NCI-H345 treated with DMSO at 0.1 percent for 48 hours (cell line): Measurements from ENCODE around the gene SNX17.

Experiments used
- DNase-seq: peaks from one replicate; lab custom pipeline; 2025; ENCODE audit not compliant: unreplicated experiment; lab: John Stamatoyannopoulos, UW

Gene SNX17

GRCh38 chr2:27362678-27363420, 7.6 kb upstream of the SNX17 start:
- DNase-seq = no peak

GRCh38 chr2:27363933-27364332, 6.5 kb upstream of the SNX17 start:
- DNase-seq = no peak

- no peak for DNase-seq
These were observed 868 bp upstream of the SNX17 start for GRCh38 chr2:27369471-27370025.

- no peak for DNase-seq
These were observed 602 bp downstream of the SNX17 start for GRCh38 chr2:27370816-27371620.

- no peak for DNase-seq
These were observed 2.5 kb downstream of the SNX17 start for GRCh38 chr2:27372937-27373336.

- no peak for DNase-seq
These were observed 3.2 kb downstream of the SNX17 start for GRCh38 chr2:27373567-27373966.

- no peak for DNase-seq
These were observed 5.2 kb downstream of the SNX17 start for GRCh38 chr2:27375513-27376099.

- DNase-seq = no peak
These were observed 5.9 kb downstream of the SNX17 start for GRCh38 chr2:27376151-27376865.

- DNase-seq = no peak
These were observed 6.6 kb downstream of the SNX17 start for GRCh38 chr2:27376866-27377617.

GRCh38 chr2:27377618-27378095, 7.2 kb downstream of the SNX17 start:
- no peak for DNase-seq

- no peak for DNase-seq
These were observed 7.8 kb downstream of the SNX17 start for GRCh38 chr2:27378096-27378808.

GRCh38 chr2:27378809-27379290, 8.4 kb downstream of the SNX17 start:
- DNase-seq = no peak

- no peak for DNase-seq
These were observed 9.0 kb downstream of the SNX17 start for GRCh38 chr2:27379383-27379835.

GRCh38 chr2:27379836-27380625, 9.6 kb downstream of the SNX17 start:
- DNase-seq = no peak

GRCh38 chr2:27380626-27381545, 10.5 kb downstream of the SNX17 start, which contains the start of gene ZNF513:
Gene ZNF513, minus strand, starts transcription at chr2:27380734. Its CDS starts 208 bp downstream, at chr2:27380526.
- peak; percentile 91 for DNase-seq

GRCh38 chr2:27381577-27382181, 11.3 kb downstream of the SNX17 start:
- no peak for DNase-seq
